ENCODE measurements around the gene BEND3. TPM values are rescaled to one million over a fixed set of nuclear protein-coding genes. Genes with fewer than 3 reads are reported as not detected.
"Not testable (repeated sequence)": the region's sequence is repeated elsewhere in the genome, so short reads cannot be mapped to it uniquely, and the experiment has no call there.

The BEND3 gene
- total RNA-seq, 1 donor from 2014 or later = 2.1 TPM

DNA sequence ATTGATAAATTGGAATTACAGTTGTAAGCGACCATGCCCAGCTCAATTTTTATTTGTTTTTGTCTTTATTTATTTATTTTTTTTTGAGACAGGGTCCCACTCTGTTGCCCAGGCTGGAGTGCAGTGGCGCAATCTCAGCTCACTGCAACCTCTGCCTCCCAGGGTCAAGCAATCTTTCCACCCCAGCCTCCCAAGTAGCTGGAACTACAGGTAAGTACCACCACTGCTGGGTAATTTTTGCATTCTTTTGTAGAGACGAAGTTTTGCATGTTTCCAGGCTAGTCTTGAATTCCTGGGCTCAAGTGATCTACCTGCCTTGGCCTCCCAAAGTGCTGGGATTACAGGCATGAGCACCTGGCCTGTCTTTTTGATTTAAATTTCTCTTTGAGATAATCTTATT is 21.0 kb upstream of the BEND3 start:
- not testable (repeated sequence) for H3K4me1 ChIP-seq (ENCODE audit: control insufficient read depth in 3 of 3, insufficient read depth in 3 of 3, low read length in 3 of 3); H3K9ac ChIP-seq (ENCODE audit: low read depth in 1 of 3, low read length in 3 of 3); H3K4me3 ChIP-seq (ENCODE audit: low read length in 3 of 3); H3K36me3 ChIP-seq (ENCODE audit: control insufficient read depth in 3 of 3, insufficient read depth in 3 of 3, low read length in 3 of 3); H3K9me3 ChIP-seq (ENCODE audit: control insufficient read depth in 3 of 3, low read length in 3 of 3); H3K27ac ChIP-seq (ENCODE audit: low read depth, low read length); H3K27me3 ChIP-seq (ENCODE audit: control insufficient read depth in 3 of 3, insufficient read depth in 3 of 3, low read length in 3 of 3)

GRCh38 chr6:107135048-107135680 is 19.8 kb upstream of the BEND3 start:
- H3K9ac ChIP-seq (ENCODE audit: low read depth in 1 of 3, low read length in 3 of 3); H3K9me3 ChIP-seq (ENCODE audit: control insufficient read depth in 3 of 3, low read length in 3 of 3); H3K27me3 ChIP-seq (ENCODE audit: control insufficient read depth in 3 of 3, insufficient read depth in 3 of 3, low read length in 3 of 3); H3K4me3 ChIP-seq (ENCODE audit: low read length in 3 of 3); H3K4me1 ChIP-seq (ENCODE audit: control insufficient read depth in 3 of 3, insufficient read depth in 3 of 3, low read length in 3 of 3); H3K36me3 ChIP-seq (ENCODE audit: control insufficient read depth in 3 of 3, insufficient read depth in 3 of 3, low read length in 3 of 3); H3K27ac ChIP-seq (ENCODE audit: low read depth, low read length): not testable (repeated sequence)

- H3K27me3 ChIP-seq (ENCODE audit: control insufficient read depth in 3 of 3, insufficient read depth in 3 of 3, low read length in 3 of 3) = no peaks in the 10 kb centered on the region
- H3K9ac ChIP-seq (ENCODE audit: low read depth in 1 of 3, low read length in 3 of 3) = no peak overlapping the region
- no peaks in the 10 kb centered on the region for H3K36me3 ChIP-seq (ENCODE audit: control insufficient read depth in 3 of 3, insufficient read depth in 3 of 3, low read length in 3 of 3)
- no peak overlapping the region for H3K4me3 ChIP-seq (ENCODE audit: low read length in 3 of 3)
- H3K9me3 ChIP-seq (ENCODE audit: control insufficient read depth in 3 of 3, low read length in 3 of 3) = no peaks in the 10 kb centered on the region
- peaks cover 0 to 5% (median 0%) of the 10 kb centered on the region in 3 donors for H3K4me1 ChIP-seq (ENCODE audit: control insufficient read depth in 3 of 3, insufficient read depth in 3 of 3, low read length in 3 of 3)
- H3K27ac ChIP-seq (ENCODE audit: low read depth, low read length) = no peak overlapping the region
These were observed 17.1 kb upstream of the BEND3 start for GRCh38 chr6:107132330-107132954.

DNA sequence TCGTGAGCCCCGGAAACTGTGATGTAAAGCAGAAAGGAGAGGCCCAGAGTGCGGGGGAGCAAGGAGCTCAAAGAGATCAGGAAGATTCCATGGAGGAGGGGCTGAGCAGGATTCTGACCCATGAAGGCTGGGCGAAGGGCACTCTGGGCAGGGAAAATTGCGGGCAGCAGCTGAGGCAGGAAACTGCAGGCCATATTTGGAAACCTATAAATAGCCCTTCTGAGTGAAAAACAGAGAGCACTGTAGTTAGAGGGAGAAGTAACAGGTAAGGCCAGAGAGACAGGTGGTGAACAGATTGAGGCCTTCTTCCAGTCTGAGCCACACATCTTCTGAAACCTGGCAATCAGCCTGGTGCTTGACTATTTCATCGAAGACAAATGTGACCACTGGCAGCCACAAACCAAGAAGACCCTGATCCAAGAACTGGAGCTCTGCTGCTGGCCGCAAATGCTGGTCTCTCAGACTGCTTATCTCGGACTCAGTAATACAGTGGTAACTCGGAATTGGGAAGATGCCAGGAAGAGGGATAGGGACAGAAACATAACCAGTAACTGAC is 14.1 kb upstream of the BEND3 start:
- H3K9me3 ChIP-seq (ENCODE audit: control insufficient read depth in 3 of 3, low read length in 3 of 3) = no peaks in the 10 kb centered on the region
- H3K27ac ChIP-seq (ENCODE audit: low read depth, low read length) = no peak overlapping the region
- peaks cover 0 to 5% (median 0%) of the 10 kb centered on the region in 3 donors for H3K4me1 ChIP-seq (ENCODE audit: control insufficient read depth in 3 of 3, insufficient read depth in 3 of 3, low read length in 3 of 3)
- H3K4me3 ChIP-seq (ENCODE audit: low read length in 3 of 3) = no peak overlapping the region
- H3K9ac ChIP-seq (ENCODE audit: low read depth in 1 of 3, low read length in 3 of 3) = no peak overlapping the region
- no peaks in the 10 kb centered on the region for H3K36me3 ChIP-seq (ENCODE audit: control insufficient read depth in 3 of 3, insufficient read depth in 3 of 3, low read length in 3 of 3)
- H3K27me3 ChIP-seq (ENCODE audit: control insufficient read depth in 3 of 3, insufficient read depth in 3 of 3, low read length in 3 of 3) = no peaks in the 10 kb centered on the region

DNA sequence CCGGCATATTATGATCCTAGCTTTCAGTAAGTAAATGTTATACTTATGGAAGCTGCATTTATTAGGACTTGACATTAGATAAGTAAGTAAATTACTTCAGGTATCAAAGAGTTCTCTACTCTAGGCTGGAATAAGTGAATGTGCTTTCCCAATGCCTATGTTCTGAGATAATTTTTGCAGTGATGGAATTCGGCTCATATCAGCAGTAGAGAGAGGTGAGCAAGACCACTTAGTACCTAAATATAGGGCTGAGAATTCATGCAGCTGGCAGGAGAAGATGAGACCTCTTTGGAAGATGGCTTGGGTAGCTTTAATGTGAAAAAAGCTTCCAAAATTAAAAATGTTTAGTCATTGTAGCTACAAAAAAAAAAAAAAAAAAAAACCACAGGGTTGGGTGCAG is 13.3 kb upstream of the BEND3 start:
- no peak overlapping the region for H3K27ac ChIP-seq (ENCODE audit: low read depth, low read length)
- H3K9me3 ChIP-seq (ENCODE audit: control insufficient read depth in 3 of 3, low read length in 3 of 3) = no peaks in the 10 kb centered on the region
- H3K4me1 ChIP-seq (ENCODE audit: control insufficient read depth in 3 of 3, insufficient read depth in 3 of 3, low read length in 3 of 3) = peaks cover 0 to 5% (median 0%) of the 10 kb centered on the region in 3 donors
- H3K9ac ChIP-seq (ENCODE audit: low read depth in 1 of 3, low read length in 3 of 3) = no peak overlapping the region
- no peak overlapping the region for H3K4me3 ChIP-seq (ENCODE audit: low read length in 3 of 3)
- H3K36me3 ChIP-seq (ENCODE audit: control insufficient read depth in 3 of 3, insufficient read depth in 3 of 3, low read length in 3 of 3) = no peaks in the 10 kb centered on the region
- H3K27me3 ChIP-seq (ENCODE audit: control insufficient read depth in 3 of 3, insufficient read depth in 3 of 3, low read length in 3 of 3) = no peaks in the 10 kb centered on the region

DNA sequence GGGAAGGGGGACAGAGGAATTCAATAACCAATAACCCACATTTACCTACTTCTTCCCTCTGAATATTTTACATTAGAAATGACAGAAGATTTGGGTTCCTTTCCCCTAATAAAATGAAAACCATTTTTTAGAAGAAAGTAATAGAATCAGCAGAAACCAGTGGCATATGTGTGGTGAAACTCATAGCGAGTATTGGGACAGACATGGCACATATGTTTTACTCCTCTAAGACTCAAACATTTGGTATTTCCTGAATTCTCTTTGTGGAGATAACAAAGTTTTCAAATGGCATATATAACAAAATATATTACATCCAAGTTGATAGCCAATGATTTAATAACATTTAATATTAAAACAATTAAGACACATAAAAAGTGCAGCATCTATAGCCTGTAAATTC is 12.9 kb upstream of the BEND3 start:
- H3K9ac ChIP-seq (ENCODE audit: low read depth in 1 of 3, low read length in 3 of 3) = no peak overlapping the region
- H3K4me1 ChIP-seq (ENCODE audit: control insufficient read depth in 3 of 3, insufficient read depth in 3 of 3, low read length in 3 of 3) = peaks cover 0 to 5% (median 0%) of the 10 kb centered on the region in 3 donors
- H3K36me3 ChIP-seq (ENCODE audit: control insufficient read depth in 3 of 3, insufficient read depth in 3 of 3, low read length in 3 of 3) = no peaks in the 10 kb centered on the region
- no peaks in the 10 kb centered on the region for H3K27me3 ChIP-seq (ENCODE audit: control insufficient read depth in 3 of 3, insufficient read depth in 3 of 3, low read length in 3 of 3)
- H3K9me3 ChIP-seq (ENCODE audit: control insufficient read depth in 3 of 3, low read length in 3 of 3) = no peaks in the 10 kb centered on the region
- H3K27ac ChIP-seq (ENCODE audit: low read depth, low read length) = no peak overlapping the region
- no peak overlapping the region for H3K4me3 ChIP-seq (ENCODE audit: low read length in 3 of 3)

DNA sequence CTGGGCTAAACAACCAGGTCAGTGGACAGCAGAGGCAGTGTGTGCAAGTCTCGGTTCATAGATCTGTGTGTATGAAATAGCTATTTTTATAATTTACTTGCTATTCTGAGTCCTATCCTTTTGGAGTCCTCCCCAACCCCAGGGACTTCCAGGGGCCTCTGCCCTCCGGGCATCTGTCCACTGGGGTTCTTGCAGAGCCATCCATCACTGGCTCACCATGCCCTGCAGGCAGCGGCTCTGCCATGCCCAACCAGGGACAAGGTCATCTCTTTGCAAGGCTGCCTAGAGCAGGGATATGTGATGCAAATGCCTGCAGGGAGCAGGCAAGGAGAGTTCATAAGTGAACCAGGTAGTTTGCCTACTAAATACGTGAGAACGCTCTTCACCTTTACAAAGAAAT is 10.5 kb upstream of the BEND3 start:
- H3K36me3 ChIP-seq (ENCODE audit: control insufficient read depth in 3 of 3, insufficient read depth in 3 of 3, low read length in 3 of 3) = no peaks in the 10 kb centered on the region
- H3K4me3 ChIP-seq (ENCODE audit: low read length in 3 of 3) = no peak overlapping the region
- no peaks in the 10 kb centered on the region for H3K27me3 ChIP-seq (ENCODE audit: control insufficient read depth in 3 of 3, insufficient read depth in 3 of 3, low read length in 3 of 3)
- H3K9me3 ChIP-seq (ENCODE audit: control insufficient read depth in 3 of 3, low read length in 3 of 3) = no peaks in the 10 kb centered on the region
- peaks cover 0 to 5% (median 0%) of the 10 kb centered on the region in 3 donors for H3K4me1 ChIP-seq (ENCODE audit: control insufficient read depth in 3 of 3, insufficient read depth in 3 of 3, low read length in 3 of 3)
- no peak overlapping the region for H3K9ac ChIP-seq (ENCODE audit: low read depth in 1 of 3, low read length in 3 of 3)
- no peak overlapping the region for H3K27ac ChIP-seq (ENCODE audit: low read depth, low read length)

DNA sequence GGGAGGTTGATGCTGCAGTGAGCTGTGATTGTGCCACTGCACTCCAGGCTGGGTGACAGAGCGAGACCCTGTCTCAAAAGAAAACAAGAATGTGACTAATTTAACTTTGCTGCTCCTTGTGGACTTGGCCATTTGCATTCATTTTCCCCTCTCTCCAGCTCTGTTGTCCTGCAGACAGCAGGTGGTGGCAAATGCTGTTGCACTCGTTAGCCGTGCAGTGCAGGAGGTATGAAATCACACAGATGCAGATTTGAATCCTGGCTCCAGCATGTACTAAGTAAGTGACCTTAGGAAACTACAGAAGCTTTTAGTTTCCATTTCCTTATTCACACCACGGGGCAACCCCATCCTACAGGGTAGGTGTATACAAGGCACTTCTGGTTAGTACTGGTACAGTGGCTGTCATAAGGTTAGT is 9.6 kb upstream of the BEND3 start:
- no peak overlapping the region for H3K9ac ChIP-seq (ENCODE audit: low read depth in 1 of 3, low read length in 3 of 3)
- H3K27ac ChIP-seq (ENCODE audit: low read depth, low read length) = no peak overlapping the region
- peaks cover 0 to 5% (median 0%) of the 10 kb centered on the region in 3 donors for H3K4me1 ChIP-seq (ENCODE audit: control insufficient read depth in 3 of 3, insufficient read depth in 3 of 3, low read length in 3 of 3)
- no peaks in the 10 kb centered on the region for H3K27me3 ChIP-seq (ENCODE audit: control insufficient read depth in 3 of 3, insufficient read depth in 3 of 3, low read length in 3 of 3)
- no peaks in the 10 kb centered on the region for H3K36me3 ChIP-seq (ENCODE audit: control insufficient read depth in 3 of 3, insufficient read depth in 3 of 3, low read length in 3 of 3)
- no peak overlapping the region for H3K4me3 ChIP-seq (ENCODE audit: low read length in 3 of 3)
- no peaks in the 10 kb centered on the region for H3K9me3 ChIP-seq (ENCODE audit: control insufficient read depth in 3 of 3, low read length in 3 of 3)

GRCh38 chr6:107123501-107123900 is 8.2 kb upstream of the BEND3 start:
- Histone ChIP-seq H3K9me3 (ENCODE audit: control insufficient read depth in 3 of 3, low read length in 3 of 3) (no peaks in the 10 kb centered on the region), H3K36me3 (ENCODE audit: control insufficient read depth in 3 of 3, insufficient read depth in 3 of 3, low read length in 3 of 3) (no peaks in the 10 kb centered on the region), H3K4me1 (ENCODE audit: control insufficient read depth in 3 of 3, insufficient read depth in 3 of 3, low read length in 3 of 3) (no peaks in the 10 kb centered on the region), H3K27ac (ENCODE audit: low read depth, low read length) (no peak overlapping the region), H3K27me3 (ENCODE audit: control insufficient read depth in 3 of 3, insufficient read depth in 3 of 3, low read length in 3 of 3) (no peaks in the 10 kb centered on the region), H3K9ac (ENCODE audit: low read depth in 1 of 3, low read length in 3 of 3) (no peak overlapping the region), H3K4me3 (ENCODE audit: low read length in 3 of 3) (no peak overlapping the region)

DNA sequence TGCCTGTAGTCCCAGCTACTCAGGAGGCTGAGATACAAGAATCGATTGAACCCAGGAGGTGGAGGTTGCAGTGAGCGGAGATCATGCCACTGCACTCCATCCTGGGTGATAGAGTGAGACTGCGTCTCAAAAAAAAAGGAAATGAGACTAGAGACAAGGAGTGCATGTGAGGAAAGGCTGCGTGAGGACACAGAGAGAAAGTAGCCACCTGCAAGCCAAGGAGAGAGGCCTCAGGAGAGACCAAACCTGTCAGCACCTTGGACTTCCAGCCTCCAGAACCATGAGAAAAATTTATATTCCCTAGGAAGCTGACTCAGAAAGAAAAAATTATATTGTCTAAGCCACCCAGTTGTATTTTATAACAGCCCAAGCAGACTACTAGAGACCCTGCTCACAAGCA is 7.4 kb upstream of the BEND3 start:
- Histone ChIP-seq H3K4me1 (ENCODE audit: control insufficient read depth in 3 of 3, insufficient read depth in 3 of 3, low read length in 3 of 3) (no peaks in the 10 kb centered on the region), H3K27me3 (ENCODE audit: control insufficient read depth in 3 of 3, insufficient read depth in 3 of 3, low read length in 3 of 3) (no peaks in the 10 kb centered on the region), H3K4me3 (ENCODE audit: low read length in 3 of 3) (no peak overlapping the region)

More for the DNA sequence above, 7.4 kb upstream of the BEND3 start:
- no peaks in the 10 kb centered on the region for H3K9me3 ChIP-seq (ENCODE audit: control insufficient read depth in 3 of 3, low read length in 3 of 3)
- H3K36me3 ChIP-seq (ENCODE audit: control insufficient read depth in 3 of 3, insufficient read depth in 3 of 3, low read length in 3 of 3) = no peaks in the 10 kb centered on the region
- H3K9ac ChIP-seq (ENCODE audit: low read depth in 1 of 3, low read length in 3 of 3) = no peak overlapping the region
- H3K27ac ChIP-seq (ENCODE audit: low read depth, low read length) = no peak overlapping the region

Data from skeletal muscle tissue (tissue), 4 donors.